ENCODE results near the gene CTSC. TPM values are rescaled to one million over a fixed set of nuclear protein-coding genes. Genes with fewer than 3 reads are reported as not detected.

Gene CTSC
- total and polyA plus RNA-seq, 3 experiments from 2014 or later, result 128 to 261 (median 132) TPM

DNA sequence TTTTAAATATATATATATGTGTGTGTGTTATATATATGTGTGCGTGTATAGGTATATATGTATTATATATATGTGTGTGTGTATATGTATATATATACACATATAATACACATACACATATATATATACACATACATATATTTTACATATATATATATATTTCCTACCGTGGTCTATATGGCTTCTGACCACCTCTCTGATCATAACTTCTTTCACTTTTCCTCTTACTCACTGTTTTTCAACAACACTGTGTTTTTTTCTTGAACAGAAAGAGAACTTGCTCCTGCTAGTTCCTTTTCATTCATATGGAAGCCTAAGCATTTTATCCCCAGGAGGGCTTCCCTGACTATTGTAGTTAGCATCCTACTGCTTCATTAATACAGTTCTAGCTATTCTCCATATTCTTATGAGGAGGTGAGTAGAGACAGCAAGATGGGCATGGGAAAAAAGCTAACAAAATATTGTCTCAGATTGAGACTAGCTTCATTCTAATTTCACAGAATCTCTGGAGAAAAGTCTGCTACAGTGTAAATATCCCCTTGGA lies 38.5 kb upstream of the CTSC start:
- Mint-ChIP-seq H3K27me3 (no peaks in the 10 kb centered on the region), H3K36me3 (peaks cover 2 to 10% (median 3%) of the 10 kb centered on the region in 3 donors), H3K27ac (no peak overlapping the region), H3K4me1 (no peaks in the 10 kb centered on the region), H3K9me3 (no peaks in the 10 kb centered on the region), H3K4me3 (no peak overlapping the region)
- no peaks in the 10 kb centered on the region for H3K4me1 ChIP-seq (ENCODE audit: insufficient read depth, low read length)
- POLR2A ChIA-PET, result no interaction called here
- H3K9me3 ChIP-seq (ENCODE audit: low read length), result no peaks in the 10 kb centered on the region
- CTCF ChIA-PET, result no interaction called here
- no peaks in the 10 kb centered on the region for H3K27me3 ChIP-seq (ENCODE audit: insufficient read depth, low read length, poor library complexity, severe bottlenecking)
- H3K36me3 ChIP-seq (ENCODE audit: insufficient read depth, low read length), result no peaks in the 10 kb centered on the region
- no peak overlapping the region for H3K27ac ChIP-seq (ENCODE audit: low read depth, low read length)
- no peak overlapping the region for H3K4me3 ChIP-seq (ENCODE audit: low read length)
- DNase-seq, result no peak

- H3K27ac Mint-ChIP-seq, result no peak overlapping the region
- Histone ChIP-seq H3K27ac (ENCODE audit: low read depth, low read length) (no peak overlapping the region), H3K4me1 (ENCODE audit: insufficient read depth, low read length) (peaks cover 9% of the 10 kb centered on the region), H3K27me3 (ENCODE audit: insufficient read depth, low read length, poor library complexity, severe bottlenecking) (no peaks in the 10 kb centered on the region), H3K36me3 (ENCODE audit: insufficient read depth, low read length) (no peaks in the 10 kb centered on the region), H3K9me3 (ENCODE audit: low read length) (no peaks in the 10 kb centered on the region), H3K4me3 (ENCODE audit: low read length) (no peak overlapping the region)
- no peak for DNase-seq
- H3K27me3 Mint-ChIP-seq, result peaks cover 0 to 5% of the 10 kb centered on the region in 2 donors
- H3K4me1 Mint-ChIP-seq, result peaks cover 7 to 10% (median 7%) of the 10 kb centered on the region in 3 donors
- peaks cover 2 to 10% (median 3%) of the 10 kb centered on the region in 3 donors for H3K36me3 Mint-ChIP-seq
- ChIA-PET POLR2A (no interaction called here), CTCF (no interaction called here)
- H3K4me3 Mint-ChIP-seq, result no peak overlapping the region
- no peaks in the 10 kb centered on the region for H3K9me3 Mint-ChIP-seq
Measured at GRCh38 chr11:88370782-88371181, 33.2 kb upstream of the CTSC start.

DNA sequence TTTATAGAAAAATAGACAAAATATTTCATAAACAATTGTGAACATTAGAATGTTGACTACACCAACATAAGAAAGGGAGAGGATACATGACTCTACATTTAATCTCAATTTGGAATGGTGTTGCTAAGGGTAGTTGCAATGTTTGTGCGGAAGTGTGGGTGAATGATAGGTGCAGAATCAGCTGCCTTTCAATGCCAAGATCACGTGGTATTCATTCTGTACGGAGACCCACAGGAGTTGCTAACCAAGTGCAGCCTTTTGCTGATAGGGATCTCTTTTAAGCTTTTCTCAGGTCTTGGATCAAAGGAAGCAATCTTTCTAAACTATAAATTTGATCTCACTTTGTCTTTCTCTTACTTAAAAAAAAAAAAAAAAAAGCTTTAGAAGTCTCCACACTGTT lies 29.8 kb upstream of the CTSC start:
- Histone ChIP-seq H3K36me3 (ENCODE audit: insufficient read depth, low read length) (no peaks in the 10 kb centered on the region), H3K4me3 (ENCODE audit: low read length) (no peak overlapping the region), H3K9me3 (ENCODE audit: low read length) (no peaks in the 10 kb centered on the region), H3K27ac (ENCODE audit: low read depth, low read length) (no peak overlapping the region), H3K4me1 (ENCODE audit: insufficient read depth, low read length) (peaks cover 9% of the 10 kb centered on the region), H3K27me3 (ENCODE audit: insufficient read depth, low read length, poor library complexity, severe bottlenecking) (no peaks in the 10 kb centered on the region)
- Mint-ChIP-seq H3K27me3 (peaks cover 0 to 5% of the 10 kb centered on the region in 2 donors), H3K9me3 (no peaks in the 10 kb centered on the region), H3K36me3 (no peaks in the 10 kb centered on the region), H3K27ac (peak overlapping the region in 1 of 8 donors; percentile 31), H3K4me3 (peak overlapping the region in 1 of 7 donors; percentile 11), H3K4me1 (peaks cover 18 to 31% (median 18%) of the 10 kb centered on the region in 3 donors)
- peak in 1 of 5 donors; percentile 22 for DNase-seq
- ChIA-PET POLR2A (interaction anchor here (0.6 kb wide), 1 partner anchor 13 kb away, joined by 3 read pairs; no protein-coding TSS in a partner anchor), CTCF (no interaction called here)

DNA sequence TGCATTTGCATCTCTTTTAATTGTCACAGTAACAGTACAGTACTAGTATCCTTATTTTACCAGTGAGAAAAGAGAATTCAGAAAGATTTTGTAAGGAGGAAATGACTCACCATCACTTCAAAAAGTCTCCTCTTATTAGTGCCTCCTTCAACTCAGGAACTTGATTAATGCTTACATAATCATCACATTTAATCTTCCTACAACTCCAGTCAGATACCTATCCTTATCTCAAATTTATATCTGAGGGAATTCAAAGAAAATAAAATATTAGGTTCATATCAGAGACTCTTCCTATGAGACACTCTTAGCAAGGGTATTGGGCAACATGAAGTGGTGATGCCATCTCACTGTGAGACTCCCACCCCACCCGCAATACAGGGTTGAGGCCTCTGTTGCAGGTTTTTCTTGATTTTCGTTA lies 26.1 kb upstream of the CTSC start:
- peaks cover 0 to 3% of the 10 kb centered on the region in 2 donors for H3K27me3 Mint-ChIP-seq
- no peak for DNase-seq
- CTCF ChIA-PET, result no interaction called here
- H3K27me3 ChIP-seq (ENCODE audit: insufficient read depth, low read length, poor library complexity, severe bottlenecking), result no peaks in the 10 kb centered on the region
- H3K4me1 Mint-ChIP-seq, result peaks cover 27 to 47% (median 30%) of the 10 kb centered on the region in 3 donors
- peak overlapping the region in 1 of 8 donors; percentile 19 for H3K27ac Mint-ChIP-seq
- H3K4me1 ChIP-seq (ENCODE audit: insufficient read depth, low read length), result peaks cover 22% of the 10 kb centered on the region
- H3K4me3 Mint-ChIP-seq, result no peak overlapping the region
- H3K9me3 Mint-ChIP-seq, result no peaks in the 10 kb centered on the region
- no peaks in the 10 kb centered on the region for H3K36me3 Mint-ChIP-seq
- no peak overlapping the region for H3K27ac ChIP-seq (ENCODE audit: low read depth, low read length)
- H3K9me3 ChIP-seq (ENCODE audit: low read length), result no peaks in the 10 kb centered on the region
- H3K36me3 ChIP-seq (ENCODE audit: insufficient read depth, low read length), result no peaks in the 10 kb centered on the region
- no peak overlapping the region for H3K4me3 ChIP-seq (ENCODE audit: low read length)
- POLR2A ChIA-PET, result no interaction called here

DNA sequence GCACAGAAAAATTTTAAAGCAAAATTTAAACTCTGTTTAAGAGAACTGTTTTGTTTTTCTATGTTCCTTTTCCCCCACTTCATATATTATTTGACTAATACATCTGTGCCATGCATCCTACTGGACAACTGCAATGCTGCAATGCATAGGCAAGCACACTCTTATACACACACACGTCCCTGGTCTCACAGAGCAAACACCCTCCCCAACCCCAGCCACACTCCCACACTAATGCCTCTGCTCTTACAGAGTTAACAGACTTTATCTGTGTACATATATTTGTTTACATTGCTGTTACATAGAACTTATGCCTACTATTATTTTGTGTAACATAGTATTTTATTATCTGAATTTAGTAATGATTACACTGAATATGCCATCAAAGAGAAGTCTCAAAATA lies 25.5 kb upstream of the CTSC start:
- no peak overlapping the region for H3K4me3 ChIP-seq (ENCODE audit: low read length)
- peaks cover 30 to 54% (median 32%) of the 10 kb centered on the region in 3 donors for H3K4me1 Mint-ChIP-seq
- peaks cover 21% of the 10 kb centered on the region for H3K4me1 ChIP-seq (ENCODE audit: insufficient read depth, low read length)
- no peak overlapping the region for H3K27ac Mint-ChIP-seq
- no peaks in the 10 kb centered on the region for H3K36me3 ChIP-seq (ENCODE audit: insufficient read depth, low read length)
- H3K9me3 Mint-ChIP-seq, result no peaks in the 10 kb centered on the region
- no peak overlapping the region for H3K27ac ChIP-seq (ENCODE audit: low read depth, low read length)
- H3K27me3 Mint-ChIP-seq, result no peaks in the 10 kb centered on the region
- no peaks in the 10 kb centered on the region for H3K36me3 Mint-ChIP-seq
- DNase-seq, result no peak
- ChIA-PET POLR2A (no interaction called here), CTCF (no interaction called here)
- no peak overlapping the region for H3K4me3 Mint-ChIP-seq
- no peaks in the 10 kb centered on the region for H3K27me3 ChIP-seq (ENCODE audit: insufficient read depth, low read length, poor library complexity, severe bottlenecking)
- H3K9me3 ChIP-seq (ENCODE audit: low read length), result no peaks in the 10 kb centered on the region

- Mint-ChIP-seq H3K27me3 (no peaks in the 10 kb centered on the region), H3K9me3 (no peaks in the 10 kb centered on the region), H3K27ac (peak overlapping the region in 2 of 8 donors; percentile 15 to 30), H3K4me1 (peaks cover 31 to 60% (median 44%) of the 10 kb centered on the region in 3 donors), H3K4me3 (no peak overlapping the region), H3K36me3 (no peaks in the 10 kb centered on the region)
- Histone ChIP-seq H3K36me3 (ENCODE audit: insufficient read depth, low read length) (no peaks in the 10 kb centered on the region), H3K27ac (ENCODE audit: low read depth, low read length) (no peak overlapping the region), H3K4me3 (ENCODE audit: low read length) (no peak overlapping the region), H3K27me3 (ENCODE audit: insufficient read depth, low read length, poor library complexity, severe bottlenecking) (no peaks in the 10 kb centered on the region), H3K9me3 (ENCODE audit: low read length) (no peaks in the 10 kb centered on the region), H3K4me1 (ENCODE audit: insufficient read depth, low read length) (peaks cover 22% of the 10 kb centered on the region)
- CTCF ChIA-PET, result interaction anchor here (1.0 to 1.9 kb wide), 2 partner anchors 9 to 23 kb away, joined by 3 to 5 read pairs; partner anchors contain the start of gene CTSC
- DNase-seq, result no peak
- POLR2A ChIA-PET, result interaction anchor here (1.2 kb wide), 1 partner anchor 22 kb away, joined by 4 read pairs; the partner anchor contains the start of gene CTSC
Measured at GRCh38 chr11:88360141-88360540, 22.6 kb upstream of the CTSC start.

- no peaks in the 10 kb centered on the region for H3K36me3 ChIP-seq (ENCODE audit: insufficient read depth, low read length)
- no peaks in the 10 kb centered on the region for H3K9me3 ChIP-seq (ENCODE audit: low read length)
- H3K4me3 Mint-ChIP-seq, result peak overlapping the region; percentile 3 to 57 (median 33)
- H3K4me1 ChIP-seq (ENCODE audit: insufficient read depth, low read length), result peaks cover 28% of the 10 kb centered on the region
- H3K4me3 ChIP-seq (ENCODE audit: low read length), result no peak overlapping the region
- H3K27ac ChIP-seq (ENCODE audit: low read depth, low read length), result no peak overlapping the region
- DNase-seq, result no peak
- peak overlapping the region in 4 of 8 donors; percentile 24 to 73 (median 53) for H3K27ac Mint-ChIP-seq
- H3K36me3 Mint-ChIP-seq, result no peaks in the 10 kb centered on the region
- H3K27me3 Mint-ChIP-seq, result no peaks in the 10 kb centered on the region
- H3K4me1 Mint-ChIP-seq, result peaks cover 36 to 63% (median 50%) of the 10 kb centered on the region in 3 donors
- ChIA-PET CTCF (interaction anchor here (1.0 to 1.9 kb wide), 2 partner anchors 8 to 23 kb away, joined by 3 to 5 read pairs; partner anchors contain the start of gene CTSC), POLR2A (interaction anchor here (1.2 kb wide), 1 partner anchor 22 kb away, joined by 4 read pairs; the partner anchor contains the start of gene CTSC)
- no peaks in the 10 kb centered on the region for H3K27me3 ChIP-seq (ENCODE audit: insufficient read depth, low read length, poor library complexity, severe bottlenecking)
- no peaks in the 10 kb centered on the region for H3K9me3 Mint-ChIP-seq
Measured at GRCh38 chr11:88359541-88359940, 22.0 kb upstream of the CTSC start.

DNA sequence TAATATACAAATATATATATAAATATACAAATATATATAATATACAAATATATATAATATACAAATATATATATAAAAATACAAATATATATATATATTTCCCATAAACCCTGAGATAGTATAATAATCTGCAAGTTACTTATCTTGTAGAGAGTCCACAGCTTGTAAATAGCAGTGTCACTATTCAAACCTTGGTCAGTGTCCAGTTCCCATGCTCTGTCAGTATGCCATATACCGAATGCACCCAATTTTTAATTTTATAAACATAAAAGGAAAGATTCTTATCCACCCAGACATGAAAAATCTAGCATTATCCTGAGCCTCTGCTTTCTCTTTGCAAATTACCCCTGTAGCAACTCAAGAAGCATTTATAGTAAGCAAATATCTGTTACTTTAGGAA lies 21.6 kb upstream of the CTSC start:
- H3K9me3 ChIP-seq (ENCODE audit: low read length), result no peaks in the 10 kb centered on the region
- no peak for DNase-seq
- Mint-ChIP-seq H3K27ac (peak overlapping the region in 1 of 8 donors; percentile 54), H3K36me3 (no peaks in the 10 kb centered on the region), H3K4me1 (peaks cover 38 to 63% (median 54%) of the 10 kb centered on the region in 3 donors), H3K27me3 (no peaks in the 10 kb centered on the region), H3K4me3 (peak overlapping the region in 4 of 7 donors; percentile 3 to 53 (median 26)), H3K9me3 (no peaks in the 10 kb centered on the region)
- no peaks in the 10 kb centered on the region for H3K27me3 ChIP-seq (ENCODE audit: insufficient read depth, low read length, poor library complexity, severe bottlenecking)
- CTCF ChIA-PET, result interaction anchor here (1.0 to 1.9 kb wide), 2 partner anchors 8 to 22 kb away, joined by 3 to 5 read pairs; partner anchors contain the start of gene CTSC
- peaks cover 32% of the 10 kb centered on the region for H3K4me1 ChIP-seq (ENCODE audit: insufficient read depth, low read length)
- H3K4me3 ChIP-seq (ENCODE audit: low read length), result no peak overlapping the region
- H3K27ac ChIP-seq (ENCODE audit: low read depth, low read length), result no peak overlapping the region
- POLR2A ChIA-PET, result interaction anchor here (1.2 kb wide), 1 partner anchor 21 kb away, joined by 4 read pairs; the partner anchor contains the start of gene CTSC
- H3K36me3 ChIP-seq (ENCODE audit: insufficient read depth, low read length), result no peaks in the 10 kb centered on the region
